ENCODE results near the gene ADAMTS16.

Gene ADAMTS16

DNA sequence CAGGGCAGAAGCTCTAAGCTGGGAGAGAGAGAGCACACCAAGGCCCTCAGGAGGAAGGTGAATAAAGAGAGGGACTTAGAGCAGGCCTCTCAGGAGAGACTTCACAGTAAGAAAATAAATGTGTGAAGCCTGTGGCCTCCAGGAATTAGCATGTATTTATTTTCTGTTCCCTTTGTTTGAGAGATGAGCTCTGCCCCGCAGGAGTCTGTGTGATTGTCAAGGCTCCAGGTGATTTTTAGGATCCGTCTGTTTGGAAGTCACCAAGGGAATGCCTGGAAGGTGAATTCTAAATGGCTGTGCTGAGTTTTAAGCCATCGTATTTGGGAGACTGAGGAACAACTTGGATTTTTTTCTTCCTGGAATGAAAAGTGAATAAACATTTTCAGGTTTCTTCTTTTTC is 174.0 kb downstream of the ADAMTS16 start:
- Histone ChIP-seq H3K79me2 (ENCODE audit: insufficient read depth, low read depth) (no peaks in the 10 kb centered on the region), H3K4me1 (ENCODE audit: low read depth, poor library complexity, severe bottlenecking) (no peaks in the 10 kb centered on the region), H3K27me3 (ENCODE audit: insufficient read depth, low read depth) (no peaks in the 10 kb centered on the region), H3K4me3 (IDR thresholded peaks at IDR 0.05; ENCODE audit: insufficient read depth, low read depth, low read length) (no peak overlapping the region), H4K20me1 (ENCODE audit: insufficient read depth) (no peaks in the 10 kb centered on the region), H3K4me2 (no peak overlapping the region), H3K36me3 (ENCODE audit: insufficient read depth) (no peaks in the 10 kb centered on the region), H2AFZ (ENCODE audit: low read depth) (no peak overlapping the region), H3K9ac (no peak overlapping the region), H3K27ac (no peak overlapping the region)
- TF ChIP-seq CTCF (conservative IDR thresholded peaks at IDR 0.05; ENCODE audit: low read depth, low read length) = no peak

DNA sequence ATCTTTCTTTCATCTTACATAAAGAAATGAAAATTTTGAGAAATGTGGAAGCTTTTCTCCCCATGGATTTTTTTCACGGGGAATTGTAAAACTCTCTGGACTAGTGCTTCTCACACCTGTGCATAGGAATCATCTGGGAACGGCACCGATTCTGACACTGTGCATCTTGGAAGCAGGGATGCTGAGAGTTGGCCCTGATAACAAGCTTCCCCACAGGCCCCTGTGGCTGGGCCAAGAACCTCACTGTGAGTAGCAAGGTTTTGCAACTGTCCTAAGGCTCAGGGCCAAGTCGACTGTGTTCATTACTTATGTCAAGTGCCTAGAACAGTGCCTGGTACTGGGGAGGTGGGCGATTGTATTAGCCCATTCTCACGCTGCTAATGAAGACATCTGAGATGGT is 174.5 kb downstream of the ADAMTS16 start:
- Histone ChIP-seq H3K79me2 (ENCODE audit: insufficient read depth, low read depth) (no peaks in the 10 kb centered on the region), H3K4me2 (no peak overlapping the region), H3K4me3 (IDR thresholded peaks at IDR 0.05; ENCODE audit: insufficient read depth, low read depth, low read length) (no peak overlapping the region)

GRCh38 chr5:5315068-5315980 is 175.2 kb downstream of the ADAMTS16 start:
- no peak for TF ChIP-seq CTCF (conservative IDR thresholded peaks at IDR 0.05; ENCODE audit: low read depth, low read length)
- Histone ChIP-seq H3K79me2 (ENCODE audit: insufficient read depth, low read depth) (no peaks in the 10 kb centered on the region), H3K27ac (no peak overlapping the region), H3K4me1 (ENCODE audit: low read depth, poor library complexity, severe bottlenecking) (no peaks in the 10 kb centered on the region), H4K20me1 (ENCODE audit: insufficient read depth) (no peaks in the 10 kb centered on the region), H3K9ac (no peak overlapping the region), H3K27me3 (ENCODE audit: insufficient read depth, low read depth) (no peaks in the 10 kb centered on the region), H2AFZ (ENCODE audit: low read depth) (no peak overlapping the region), H3K4me2 (no peak overlapping the region), H3K4me3 (IDR thresholded peaks at IDR 0.05; ENCODE audit: insufficient read depth, low read depth, low read length) (no peak overlapping the region), H3K36me3 (ENCODE audit: insufficient read depth) (no peaks in the 10 kb centered on the region)

More for the DNA sequence above, 174.5 kb downstream of the ADAMTS16 start:
- Histone ChIP-seq H2AFZ (ENCODE audit: low read depth) (no peak overlapping the region), H3K27ac (no peak overlapping the region), H3K27me3 (ENCODE audit: insufficient read depth, low read depth) (no peaks in the 10 kb centered on the region), H3K4me1 (ENCODE audit: low read depth, poor library complexity, severe bottlenecking) (no peaks in the 10 kb centered on the region), H3K9ac (no peak overlapping the region), H3K36me3 (ENCODE audit: insufficient read depth) (no peaks in the 10 kb centered on the region), H4K20me1 (ENCODE audit: insufficient read depth) (no peaks in the 10 kb centered on the region)
- no peak for TF ChIP-seq CTCF (conservative IDR thresholded peaks at IDR 0.05; ENCODE audit: low read depth, low read length)

DNA sequence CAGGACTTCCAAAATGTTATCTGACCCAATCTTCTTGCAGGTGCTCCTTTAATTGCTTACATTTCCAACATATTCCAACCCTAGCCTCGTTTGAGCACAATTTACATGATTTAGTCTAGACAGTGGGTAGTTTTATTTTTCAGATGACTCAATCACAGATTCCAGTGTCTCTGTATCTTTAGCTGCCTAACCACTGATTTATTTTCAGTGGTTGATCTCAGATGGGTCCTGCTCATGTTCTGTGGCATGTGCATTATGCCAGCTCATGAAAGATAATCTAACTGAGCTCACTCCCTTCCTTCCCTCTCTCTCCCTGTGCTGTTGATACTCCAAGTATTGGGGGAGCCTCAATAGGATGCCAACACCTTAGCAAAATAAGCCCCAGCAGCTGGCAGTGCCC is 176.2 kb downstream of the ADAMTS16 start:
- H3K79me2 ChIP-seq (ENCODE audit: insufficient read depth, low read depth) = no peaks in the 10 kb centered on the region
- H4K20me1 ChIP-seq (ENCODE audit: insufficient read depth) = no peaks in the 10 kb centered on the region
- no peak overlapping the region for H3K4me2 ChIP-seq
- H3K4me1 ChIP-seq (ENCODE audit: low read depth, poor library complexity, severe bottlenecking) = no peaks in the 10 kb centered on the region
- H3K36me3 ChIP-seq (ENCODE audit: insufficient read depth) = no peaks in the 10 kb centered on the region
- no peak overlapping the region for H3K27ac ChIP-seq
- no peak overlapping the region for H3K4me3 ChIP-seq (IDR thresholded peaks at IDR 0.05; ENCODE audit: insufficient read depth, low read depth, low read length)
- TF ChIP-seq CTCF (conservative IDR thresholded peaks at IDR 0.05; ENCODE audit: low read depth, low read length) = no peak
- H3K27me3 ChIP-seq (ENCODE audit: insufficient read depth, low read depth) = no peaks in the 10 kb centered on the region
- H2AFZ ChIP-seq (ENCODE audit: low read depth) = no peak overlapping the region
- no peak overlapping the region for H3K9ac ChIP-seq

All from KMS-11 (cell line).